NAMALWA (cell line): ENCODE data around the gene SH3TC2.
"Not testable (repeated sequence)": the region's sequence is repeated elsewhere in the genome, so short reads cannot be mapped to it uniquely, and the experiment has no call there.

Experiments
- DNase-seq: peaks from one replicate; pipeline ENCODE4 v3.0.0-alpha.2; 2015; ENCODE audit warnings: low spot score

Gene SH3TC2

DNA sequence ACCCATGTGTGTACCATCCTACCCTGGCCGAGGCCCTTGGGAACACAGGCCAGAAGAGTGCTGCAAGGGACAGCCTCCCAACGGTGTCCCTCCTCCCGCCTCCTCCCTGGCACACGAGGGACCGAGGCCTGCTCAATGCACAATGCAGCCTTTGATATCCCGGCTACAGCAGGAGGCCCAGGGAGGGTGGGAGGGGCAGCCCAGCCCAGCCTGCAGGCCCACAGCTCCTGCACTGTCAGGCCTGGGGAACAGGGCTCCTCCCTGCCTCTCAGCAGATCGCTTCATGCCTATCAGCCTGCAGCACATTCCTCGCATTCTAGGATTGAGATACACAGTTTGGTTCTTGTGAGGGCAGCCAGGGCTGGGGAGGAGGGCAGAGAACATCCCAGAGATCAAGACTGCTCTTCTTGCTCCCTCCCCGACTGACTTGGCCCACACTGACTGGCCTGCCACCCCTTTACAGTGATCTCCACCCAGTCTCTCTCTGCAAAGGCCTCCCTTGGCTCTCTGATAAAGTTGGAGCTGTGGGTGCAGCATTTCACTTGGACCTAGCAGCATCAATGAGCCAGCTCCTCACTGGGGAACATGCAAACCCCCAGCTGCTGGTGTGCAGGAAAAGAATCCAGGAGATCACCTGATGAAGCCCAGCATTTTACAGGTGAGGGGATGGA lies at the start of gene SH3TC2:
Gene SH3TC2 (minus strand): TSS at position 46 of the 671 bp plus-strand sequence. CDS start 40 bp downstream, at position 6.
- no peak for DNase-seq

GRCh38 chr5:149110406-149110805 lies 47.5 kb upstream of the SH3TC2 start:
- DNase-seq = no peak

DNA sequence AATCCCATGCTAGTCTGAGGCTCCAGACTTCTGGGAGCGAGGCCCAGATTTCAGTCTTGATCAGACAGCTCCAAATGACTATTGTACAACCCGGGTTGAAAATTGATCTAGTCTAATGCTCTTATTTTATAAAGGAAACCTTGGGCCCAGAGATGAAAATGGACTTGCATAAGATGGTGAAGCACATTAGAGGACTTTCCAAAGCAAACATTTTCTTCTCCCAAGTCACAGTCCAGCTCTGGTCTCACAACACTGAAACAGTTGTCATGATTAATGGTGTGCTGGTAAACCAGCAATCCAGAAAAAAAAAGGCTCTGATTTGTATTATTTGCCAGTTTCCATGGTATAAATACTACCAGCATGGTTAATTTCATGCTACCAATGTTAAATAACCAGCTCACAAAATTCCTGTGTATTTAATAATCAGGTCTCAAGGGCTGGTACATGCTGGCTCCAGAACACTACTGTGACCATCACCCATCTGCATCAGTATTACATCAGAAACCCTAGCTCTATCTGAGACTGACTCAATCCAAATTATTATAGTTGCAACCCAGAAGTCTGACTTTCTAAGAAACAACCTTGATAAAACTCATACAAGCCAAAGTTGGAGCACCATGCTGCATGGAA lies 45.9 kb upstream of the SH3TC2 start:
- no peak for DNase-seq

DNA sequence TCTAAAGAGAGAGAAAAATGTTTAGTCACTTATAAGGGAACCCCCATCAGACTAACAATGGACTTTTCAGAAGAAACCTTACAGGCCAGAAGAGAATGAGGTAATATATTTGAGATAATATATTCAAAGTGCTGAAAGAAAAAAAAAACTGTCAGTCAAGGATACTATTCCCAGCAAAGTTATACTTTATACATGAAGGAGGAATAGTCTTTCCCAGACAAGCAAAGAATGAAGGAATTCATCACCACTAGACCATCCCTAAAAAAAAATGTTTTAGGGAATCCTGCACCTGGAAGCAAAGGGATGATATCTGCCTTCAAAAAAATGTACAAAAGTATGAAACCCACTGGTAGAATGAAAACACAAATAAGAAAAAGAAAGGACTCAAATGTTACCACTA lies 37.5 kb upstream of the SH3TC2 start:
- DNase-seq = no peak

- DNase-seq = no peak
Observed at GRCh38 chr5:149099920-149100319, 37.1 kb upstream of the SH3TC2 start.

GRCh38 chr5:149094996-149095395 lies 32.1 kb upstream of the SH3TC2 start:
- DNase-seq = no peak

GRCh38 chr5:149093625-149094024 lies 30.8 kb upstream of the SH3TC2 start:
- DNase-seq = no peak

DNA sequence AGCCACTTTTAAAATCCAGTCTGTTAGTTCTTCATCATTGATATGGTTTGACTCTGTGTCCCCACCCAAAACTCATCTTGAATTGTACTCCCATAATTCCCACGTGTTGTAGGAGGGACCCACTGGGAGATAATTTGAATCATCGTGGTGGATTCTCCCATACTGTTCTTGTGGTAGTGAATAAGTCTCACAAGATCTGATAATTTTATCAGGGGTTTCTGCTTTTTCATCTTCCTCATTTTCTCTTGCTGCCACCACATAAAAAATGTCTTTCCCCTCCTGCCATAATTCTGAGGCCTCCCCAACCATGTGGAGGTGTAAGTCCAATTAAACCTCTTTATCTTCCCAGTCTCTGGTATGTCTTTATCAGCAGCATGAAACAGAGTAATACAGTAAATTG lies 26.9 kb upstream of the SH3TC2 start:
- DNase-seq = no peak

GRCh38 chr5:149088686-149089085 lies 25.8 kb upstream of the SH3TC2 start:
- no peak for DNase-seq

DNA sequence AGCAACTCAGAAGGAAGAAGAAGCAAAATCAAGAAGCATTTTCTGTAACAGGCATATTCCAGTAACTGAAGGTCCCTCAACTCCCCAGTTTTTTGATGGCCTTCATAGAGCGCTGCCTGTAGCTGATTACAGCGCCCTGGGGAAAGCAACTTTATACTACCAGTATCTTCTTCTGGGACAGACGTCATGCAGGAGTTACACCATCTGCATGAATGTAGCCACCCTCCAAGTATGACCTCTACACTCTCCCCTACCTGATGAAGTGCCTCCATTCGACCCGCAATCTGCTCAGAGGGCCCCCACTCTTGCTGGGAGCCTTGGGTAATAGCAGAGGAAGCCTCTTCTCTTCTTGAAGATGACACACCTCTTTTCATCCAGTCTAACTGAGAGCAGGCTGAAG lies 21.0 kb upstream of the SH3TC2 start:
- no peak for DNase-seq

DNA sequence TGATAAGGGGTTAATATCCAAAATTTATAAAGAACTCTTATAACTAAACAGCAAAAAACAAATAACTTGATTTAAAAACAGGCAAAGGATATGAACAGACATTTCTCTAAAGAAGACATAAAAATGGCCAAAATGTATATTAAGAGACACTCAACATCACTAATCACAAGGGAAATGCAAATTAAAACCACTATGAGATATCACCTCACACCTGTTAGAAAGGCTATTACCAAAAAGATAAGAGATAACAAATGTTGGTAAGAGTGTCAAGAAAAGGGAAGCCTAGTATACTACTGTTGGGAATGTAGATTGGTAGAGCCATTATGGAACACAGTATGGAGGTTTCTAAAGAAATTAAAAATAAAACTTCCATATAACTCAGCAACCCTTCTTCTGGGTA lies 19.4 kb upstream of the SH3TC2 start:
- DNase-seq = no peak

DNA sequence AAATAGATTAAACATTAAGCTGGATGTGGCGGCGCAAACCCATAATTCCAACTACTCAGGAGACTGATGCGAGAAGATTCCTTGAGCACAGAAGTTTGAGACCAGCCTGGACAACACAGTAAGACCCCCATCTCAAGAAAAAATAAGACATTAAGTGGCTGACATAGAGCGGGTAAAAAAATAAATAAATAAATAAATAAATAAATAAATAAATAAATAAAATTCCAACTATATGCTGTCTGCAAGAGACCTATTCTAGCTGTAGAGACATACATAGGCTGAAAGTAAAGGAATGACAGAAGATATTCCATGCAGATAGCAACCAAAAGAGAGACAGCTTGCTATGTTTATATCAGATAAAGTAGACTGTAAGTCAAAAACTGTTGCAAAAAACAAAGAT lies 17.4 kb upstream of the SH3TC2 start:
- no peak for DNase-seq

DNA sequence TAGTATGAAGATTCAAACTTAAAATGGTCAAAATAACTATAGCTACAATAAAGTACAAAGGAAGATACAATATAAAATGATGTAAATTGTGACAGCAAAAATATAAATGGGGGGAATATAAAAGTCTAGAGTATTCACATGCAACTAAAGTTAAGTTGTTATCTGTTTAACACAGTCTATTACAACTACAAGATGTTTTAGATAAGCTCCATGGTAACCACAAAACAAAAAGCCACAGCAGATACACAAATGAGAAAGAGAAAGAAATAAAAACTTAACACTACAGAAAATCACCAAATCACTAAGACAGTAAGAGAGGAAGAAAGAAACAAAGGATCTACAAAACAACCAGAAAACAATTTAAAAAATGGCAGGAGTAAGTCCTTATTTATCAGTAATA lies 17.0 kb upstream of the SH3TC2 start:
- DNase-seq = no peak

DNA sequence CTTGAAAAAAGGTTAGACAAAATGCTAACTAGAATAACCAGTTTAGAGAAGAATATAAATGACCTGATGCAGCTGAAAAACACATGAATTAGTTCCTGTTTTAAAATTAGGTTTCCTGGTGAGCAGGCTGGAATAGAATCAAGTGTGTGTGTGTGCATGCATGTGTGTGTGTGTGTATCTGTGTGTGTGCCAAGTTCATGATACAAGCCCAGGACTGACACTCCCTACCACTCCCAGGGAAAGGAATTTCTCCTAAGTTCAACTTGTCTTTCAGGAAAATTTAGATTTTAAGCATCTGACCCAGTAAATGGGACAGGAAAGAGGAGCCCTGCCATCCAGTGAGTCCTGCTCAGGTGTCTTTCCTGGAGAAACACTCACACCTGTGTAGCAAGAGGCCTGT lies 11.2 kb upstream of the SH3TC2 start:
- not testable (repeated sequence) for DNase-seq

- DNase-seq = no peak
Observed at GRCh38 chr5:149073213-149073612, 10.4 kb upstream of the SH3TC2 start.

DNA sequence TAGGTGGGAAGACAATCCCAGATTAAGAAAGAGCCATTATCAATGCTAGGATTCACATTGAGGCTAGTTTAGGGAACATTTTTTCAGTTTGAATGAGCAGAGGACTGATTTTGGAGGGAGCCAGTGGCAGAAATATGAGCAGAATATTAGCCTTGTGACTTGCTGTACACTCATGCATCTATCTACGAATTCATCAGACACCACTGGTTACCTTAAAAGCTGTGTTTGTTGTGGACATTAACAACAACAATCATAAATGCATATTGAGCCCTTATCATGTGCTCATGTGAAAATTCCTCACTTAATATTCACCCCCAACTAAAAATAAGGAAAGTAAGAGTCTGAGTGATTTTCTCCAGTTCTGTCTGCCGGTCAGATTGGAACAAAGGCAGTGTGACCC lies 9.9 kb upstream of the SH3TC2 start:
- DNase-seq = no peak

DNA sequence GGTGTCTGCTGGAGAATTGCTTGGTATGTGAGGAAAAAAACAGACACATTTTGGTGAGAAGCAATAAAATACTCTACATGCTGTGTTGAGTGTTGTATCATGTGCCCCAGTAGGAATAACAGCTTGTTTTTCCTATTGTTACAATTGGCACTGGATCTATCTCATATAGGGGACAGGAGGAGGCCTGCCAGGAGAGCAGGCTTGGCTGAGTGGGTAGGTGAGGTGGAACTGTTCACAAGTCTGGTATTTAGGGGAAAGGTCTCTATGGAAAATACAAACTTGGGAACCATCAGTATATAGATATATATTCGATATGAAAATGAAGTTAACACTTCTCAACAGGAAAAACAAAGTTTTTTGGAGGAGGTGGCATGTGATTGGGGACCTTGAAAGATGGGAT lies 9.5 kb upstream of the SH3TC2 start:
- DNase-seq = no peak

DNA sequence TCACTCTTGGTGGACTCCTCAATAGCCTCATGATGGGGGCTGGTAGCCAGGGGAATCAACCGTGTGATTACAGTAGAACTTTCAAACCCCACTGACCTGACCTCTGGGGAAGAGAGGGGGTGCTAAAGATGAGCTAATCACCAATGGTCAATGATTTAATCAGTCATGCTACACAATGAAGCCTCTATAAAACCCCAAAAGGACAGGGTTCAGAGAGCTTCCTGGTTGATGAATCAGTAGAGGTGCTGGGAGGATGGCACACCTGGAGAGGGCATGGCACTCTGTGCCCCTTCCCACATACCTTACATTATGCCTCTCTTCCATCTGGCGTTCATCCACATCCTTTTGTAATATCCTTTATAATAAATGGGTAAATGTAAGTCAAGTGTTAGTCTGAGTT lies 8.9 kb upstream of the SH3TC2 start:
- no peak for DNase-seq

GRCh38 chr5:149071216-149071615 lies 8.4 kb upstream of the SH3TC2 start:
- no peak for DNase-seq

DNA sequence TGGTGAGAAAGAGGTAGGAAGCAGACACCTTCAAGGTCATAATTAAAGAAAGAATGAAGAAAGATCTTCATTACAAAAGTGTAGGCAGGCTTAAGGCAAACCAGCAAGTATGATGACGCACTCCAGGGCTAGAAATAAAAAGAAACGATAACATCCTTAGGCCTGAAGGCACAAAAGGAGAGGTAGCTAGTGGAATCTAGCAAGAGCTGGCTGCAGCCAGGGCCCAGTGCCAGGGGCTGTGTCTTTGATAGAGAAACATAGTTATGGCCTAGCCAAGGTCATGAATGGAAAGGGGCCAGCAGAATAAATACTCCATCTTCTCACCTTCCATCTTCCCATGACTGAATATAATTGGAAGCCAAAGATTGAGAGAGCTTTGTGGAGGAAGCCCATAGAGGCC lies 6.8 kb upstream of the SH3TC2 start:
- no peak for DNase-seq

- DNase-seq = no peak
Observed at GRCh38 chr5:149063896-149064478, 1.1 kb upstream of the SH3TC2 start.

GRCh38 chr5:149062371-149063016 lies 368 bp downstream of the SH3TC2 start:
- no peak for DNase-seq

DNA sequence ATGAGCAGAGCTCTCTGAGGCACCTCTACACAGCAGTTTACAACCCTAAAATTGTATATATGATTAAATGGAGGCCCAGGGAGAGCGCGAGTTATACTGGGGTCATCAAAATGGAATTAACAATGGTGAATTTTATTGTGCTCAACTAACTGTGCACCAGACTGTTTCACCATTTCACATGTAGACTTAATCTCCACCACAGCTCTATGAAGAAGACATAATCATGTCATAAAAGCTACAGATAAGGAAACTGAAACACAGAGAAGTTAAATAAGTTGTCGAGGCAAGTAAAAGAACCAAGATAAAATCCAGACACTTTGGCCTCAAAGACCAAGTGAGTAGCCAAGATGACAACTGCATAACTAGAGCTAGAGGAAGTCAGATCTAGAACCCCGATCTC lies 1.5 kb downstream of the SH3TC2 start:
- no peak for DNase-seq
